Upper lobe of left lung (tissue), 6 donors: ENCODE data around the gene HMGB2. TPM values are rescaled to one million over a fixed set of nuclear protein-coding genes. Genes with fewer than 3 reads are reported as not detected.

ENCODE experiments used
- ATAC-seq, 2 donors: fragments of 200-7000 bp; cut with Tn5 transposase; one replicate each; pipeline ENCODE4 v1.9.1; 2022; ENCODE audit warnings: mild to moderate bottlenecking in 2 of 2, moderate library complexity in 2 of 2; ENCODE audit not compliant: low FRiP score in 2 of 2
- DNase-seq, 2 donors: peaks; one replicate each; pipeline ENCODE4 v3.0.0-alpha.2; 2019 to 2020
- H3K27ac ChIP-seq, 4 donors: fragments of 200-600 bp; sonication (generic); one replicate each; pipeline ENCODE4 v1.5.1; 2016 to 2019
- H3K27me3 ChIP-seq, 4 donors: fragments of 200-600 bp; sonication (generic); one replicate each; pipeline ENCODE4 v1.5.1; 2017 to 2019
- H3K36me3 ChIP-seq, 4 donors: fragments of 200-600 bp; sonication (generic); one replicate each; pipeline ENCODE4 v1.5.1; 2016 to 2019
- H3K4me1 ChIP-seq, 4 donors: fragments of 200-600 bp; sonication (generic); one replicate each; pipeline ENCODE4 v1.5.1; 2018 to 2019
- H3K4me3 ChIP-seq, 4 donors: fragments of 200-600 bp; sonication (generic); one replicate each; pipeline ENCODE4 v1.5.1; 2017 to 2019; ENCODE audit warnings: mild to moderate bottlenecking in 2 of 4, moderate library complexity in 1 of 4
- H3K9me3 ChIP-seq, 4 donors: fragments of 200-600 bp; sonication (generic); one replicate each; pipeline ENCODE4 v1.5.1; 2018 to 2019
- EP300 ChIP-seq, 4 donors: sonication (generic); formaldehyde crosslinking; IDR thresholded peaks; one replicate each; pipeline ENCODE4 v1.5.1; 2017; ENCODE audit warnings: antibody characterized with exemption in 4 of 4, control low read depth in 2 of 4
- POLR2A ChIP-seq, 4 donors: fragments of 450-650 bp; IDR thresholded peaks; one replicate each; pipeline ENCODE4 v1.5.1; 2016 to 2017; ENCODE audit warnings: antibody characterized with exemption in 4 of 4, mild to moderate bottlenecking in 2 of 4
- POLR2AphosphoS5 ChIP-seq, 2 donors: sonication (generic); formaldehyde crosslinking; IDR thresholded peaks; one replicate each; pipeline ENCODE4 v1.5.1; 2017; ENCODE audit warnings: antibody characterized with exemption in 2 of 2
- WGBS, 2 donors: methylation state at CpG; one replicate each; pipeline ENCODE4 v1.1.5; 2017 to 2018; 5-methylcytosine and 5-hydroxymethylcytosine counted together
- total RNA-seq, 6 donors: library from RNA; depleted of rRNA in 4 of 6; stranded (reverse); fragments of >200 nt in 4 of 6; gene quantifications; one replicate each; pipeline versions ENCODE4 v1.1.0 to v1.2.1, GENCODE V29; 2016 to 2021
- TF ChIP-seq, protein P1 (sequence below), 6 experiments: fragments of 450-650 bp in 4 of 6; fragments of 200-600 bp in 2 of 6; sonication (generic) in 2 of 6; IDR thresholded peaks; one replicate each; pipeline ENCODE4 v1.5.1; 2016 to 2019; ENCODE audit warnings: antibody characterized with exemption in 6 of 6
- donor health status: DM: no; HTN: no; CAD: no; lungs with moderate emphysema.
- donor health status: DM: no; HTN: yes; CAD: no; lungs with severe emphysema.

Gene HMGB2
- total RNA-seq, 6 donors from 2014 or later = 37.5 to 72.7 (median 54.8) TPM

DNA sequence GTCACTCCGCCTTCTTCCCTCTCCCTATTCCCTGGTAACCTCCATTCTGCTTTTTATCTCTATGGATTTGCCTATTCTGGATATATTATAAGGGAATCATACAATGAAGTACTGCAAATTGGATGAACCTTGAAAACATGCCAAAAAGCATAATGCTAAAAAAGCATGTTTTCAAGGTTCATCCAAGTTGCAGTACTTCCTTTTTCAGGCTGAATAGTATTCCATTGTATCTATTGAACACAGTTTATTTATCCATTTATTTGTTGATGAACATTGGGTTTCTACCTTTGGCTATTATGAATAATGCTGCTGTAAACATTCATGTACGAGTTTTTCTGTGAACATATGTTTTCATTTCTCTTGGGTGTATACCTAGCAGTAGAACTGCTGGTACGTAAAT lies 45.8 kb upstream of the HMGB2 start:
- Histone ChIP-seq H3K27ac (no peak overlapping the region), H3K4me1 (peaks cover 0 to 3% (median 0%) of the 10 kb centered on the region in 4 donors), H3K27me3 (no peaks in the 10 kb centered on the region), H3K36me3 (no peaks in the 10 kb centered on the region), H3K4me3 (no peak overlapping the region), H3K9me3 (no peaks in the 10 kb centered on the region)
- DNase-seq (no peak), ATAC-seq (no peak)
- 96 to 98% methylated on average over 3 of the region's 3 CpGs for WGBS, 2 donors
- TF ChIP-seq EP300 (IDR thresholded peaks at IDR 0.05) = no peak
- no peak for TF ChIP-seq POLR2A (IDR thresholded peaks at IDR 0.05)
- TF ChIP-seq, protein P1, sequence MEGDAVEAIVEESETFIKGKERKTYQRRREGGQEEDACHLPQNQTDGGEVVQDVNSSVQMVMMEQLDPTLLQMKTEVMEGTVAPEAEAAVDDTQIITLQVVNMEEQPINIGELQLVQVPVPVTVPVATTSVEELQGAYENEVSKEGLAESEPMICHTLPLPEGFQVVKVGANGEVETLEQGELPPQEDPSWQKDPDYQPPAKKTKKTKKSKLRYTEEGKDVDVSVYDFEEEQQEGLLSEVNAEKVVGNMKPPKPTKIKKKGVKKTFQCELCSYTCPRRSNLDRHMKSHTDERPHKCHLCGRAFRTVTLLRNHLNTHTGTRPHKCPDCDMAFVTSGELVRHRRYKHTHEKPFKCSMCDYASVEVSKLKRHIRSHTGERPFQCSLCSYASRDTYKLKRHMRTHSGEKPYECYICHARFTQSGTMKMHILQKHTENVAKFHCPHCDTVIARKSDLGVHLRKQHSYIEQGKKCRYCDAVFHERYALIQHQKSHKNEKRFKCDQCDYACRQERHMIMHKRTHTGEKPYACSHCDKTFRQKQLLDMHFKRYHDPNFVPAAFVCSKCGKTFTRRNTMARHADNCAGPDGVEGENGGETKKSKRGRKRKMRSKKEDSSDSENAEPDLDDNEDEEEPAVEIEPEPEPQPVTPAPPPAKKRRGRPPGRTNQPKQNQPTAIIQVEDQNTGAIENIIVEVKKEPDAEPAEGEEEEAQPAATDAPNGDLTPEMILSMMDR (IDR thresholded peaks at IDR 0.05) = no peak
- no peak for TF ChIP-seq POLR2AphosphoS5 (IDR thresholded peaks at IDR 0.05)

DNA sequence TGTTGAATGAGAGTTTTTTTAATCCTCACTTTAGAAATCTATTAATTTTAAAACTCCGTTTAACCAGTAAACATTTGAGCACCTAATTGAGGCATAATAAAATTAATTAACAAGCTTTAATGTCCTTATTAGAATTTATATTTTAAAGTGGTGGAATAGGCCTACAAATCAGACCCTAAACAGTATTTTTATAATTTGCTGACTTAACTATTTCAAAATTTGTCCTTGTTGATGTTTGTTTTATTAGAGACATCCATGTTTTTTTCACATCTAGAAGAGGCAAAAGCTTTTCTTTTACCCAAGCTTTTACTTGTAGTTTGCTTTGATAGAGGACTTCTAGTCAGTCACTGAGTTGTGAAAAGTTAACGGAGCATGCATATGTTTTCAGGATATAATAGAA lies 40.4 kb upstream of the HMGB2 start:
- Histone ChIP-seq H3K4me3 (no peak overlapping the region), H3K36me3 (peaks cover 0 to 3% (median 0%) of the 10 kb centered on the region in 4 donors), H3K27ac (no peak overlapping the region), H3K9me3 (no peaks in the 10 kb centered on the region), H3K4me1 (peaks cover 5 to 17% (median 12%) of the 10 kb centered on the region in 4 donors), H3K27me3 (no peaks in the 10 kb centered on the region)
- no peak for TF ChIP-seq EP300 (IDR thresholded peaks at IDR 0.05)
- no peak for TF ChIP-seq POLR2AphosphoS5 (IDR thresholded peaks at IDR 0.05)
- ATAC-seq (no peak), DNase-seq (no peak)
- WGBS, 2 donors = 97 to 99% methylated on average over 2 of the region's 2 CpGs

DNA sequence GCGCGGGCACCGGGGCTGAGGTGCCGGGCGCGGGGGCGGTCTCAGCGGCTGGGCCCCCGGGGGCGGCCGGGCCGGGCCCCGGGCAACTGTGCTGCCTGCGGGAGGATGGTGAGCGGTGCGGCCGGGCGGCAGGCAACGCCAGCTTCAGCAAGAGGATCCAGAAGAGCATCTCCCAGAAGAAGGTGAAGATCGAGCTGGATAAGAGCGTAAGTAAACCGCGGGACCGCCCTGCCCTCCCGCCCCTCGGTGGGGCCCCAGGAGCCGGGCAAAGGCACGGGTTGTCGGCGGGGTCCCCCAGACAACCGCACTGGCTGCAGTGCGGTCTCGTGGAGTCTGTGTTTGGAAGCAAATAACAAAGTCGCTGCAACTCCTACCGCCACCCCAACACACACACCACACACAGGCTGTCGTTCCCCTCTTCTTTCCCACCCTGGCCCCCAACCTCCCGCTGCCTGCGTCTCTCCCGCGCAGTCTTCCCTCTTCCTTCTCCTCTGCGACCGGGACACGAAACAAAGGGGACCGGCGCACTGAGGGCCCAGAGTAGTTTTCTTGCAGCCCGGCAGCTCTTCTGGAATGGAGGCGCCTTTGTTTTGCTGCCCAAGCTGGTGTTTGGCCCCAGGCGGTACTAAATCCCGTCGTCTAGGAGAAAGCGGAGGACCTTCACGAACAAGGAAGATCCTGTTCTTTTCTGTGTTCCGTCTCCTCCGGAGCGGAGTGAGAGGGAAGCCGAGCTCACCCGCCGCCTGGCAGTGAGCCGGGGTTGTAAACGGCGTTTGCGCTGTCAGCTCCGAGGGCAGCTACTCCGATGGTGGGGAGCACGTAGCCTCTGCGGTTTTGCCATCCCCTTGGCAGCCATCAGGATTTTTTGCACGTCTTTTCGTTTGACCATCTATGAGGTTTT lies 37.4 kb upstream of the HMGB2 start:
- TF ChIP-seq, protein P1 (IDR thresholded peaks at IDR 0.05) = peak in 1 of 6 experiments; percentile 10
- TF ChIP-seq POLR2AphosphoS5 (IDR thresholded peaks at IDR 0.05) = peak in 1 of 2 donors; percentile 46
- no peak for TF ChIP-seq EP300 (IDR thresholded peaks at IDR 0.05)
- TF ChIP-seq POLR2A (IDR thresholded peaks at IDR 0.05) = peak in 2 of 4 donors; percentile 23 to 54
- 1% methylated on average over 32 to 53 of the region's 68 CpGs for WGBS, 2 donors
- no peaks in the 10 kb centered on the region for H3K27me3 ChIP-seq
- peak overlapping the region; percentile 90 to 97 (median 92) for H3K27ac ChIP-seq
- H3K4me3 ChIP-seq = peak overlapping the region; percentile 73 to 94 (median 90)
- DNase-seq (peak; percentile 55 to 91), ATAC-seq (peak in 1 of 2 donors; percentile 56)
- peaks cover 8 to 31% (median 17%) of the 10 kb centered on the region in 4 donors for H3K4me1 ChIP-seq
- peaks cover 0 to 3% (median 0%) of the 10 kb centered on the region in 4 donors for H3K36me3 ChIP-seq
- no peaks in the 10 kb centered on the region for H3K9me3 ChIP-seq

DNA sequence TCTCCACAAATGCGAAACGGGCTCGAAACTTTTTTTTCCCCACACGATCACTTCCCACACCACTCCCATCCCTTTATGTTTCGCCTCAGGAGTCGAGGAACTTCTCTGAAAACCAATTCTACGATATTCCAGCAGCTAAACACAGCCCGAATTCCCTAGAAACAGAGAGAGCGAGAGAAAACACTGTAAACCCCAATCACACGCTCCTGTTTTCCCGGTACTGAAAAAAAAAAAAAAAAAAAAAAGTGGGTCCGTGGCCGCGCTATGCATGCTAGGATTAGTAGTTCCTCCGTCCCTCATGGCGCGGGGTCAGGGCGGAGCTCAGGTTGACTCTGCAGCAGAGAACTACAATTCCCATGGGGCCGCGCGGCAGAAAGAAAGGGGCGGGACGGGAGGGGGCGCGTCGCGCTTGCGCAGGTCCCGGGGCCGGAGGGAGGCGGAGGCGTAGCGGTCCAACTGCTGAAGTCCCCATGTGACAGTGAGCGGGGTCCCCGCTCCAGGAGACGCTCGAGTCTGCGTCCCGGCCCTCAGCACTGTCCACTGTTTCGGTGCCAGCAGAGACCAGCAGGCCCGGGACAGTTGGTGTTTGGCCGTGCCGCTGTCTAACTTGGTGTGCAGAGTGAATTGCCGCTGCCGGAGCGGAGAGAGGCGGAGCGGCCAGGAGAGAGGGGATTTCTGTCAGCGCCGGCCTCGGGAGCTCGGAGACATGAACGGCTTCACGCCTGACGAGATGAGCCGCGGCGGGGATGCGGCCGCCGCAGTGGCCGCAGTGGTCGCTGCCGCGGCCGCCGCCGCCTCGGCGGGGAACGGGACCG lies 36.5 kb upstream of the HMGB2 start, which contains the start of gene SAP30:
TSS of gene SAP30 (plus strand) at position 478 of the 815 bp plus-strand sequence. CDS start at position 707, 229 bp downstream.
- Histone ChIP-seq H3K4me1 (peaks cover 8 to 31% (median 16%) of the 10 kb centered on the region in 4 donors), H3K27me3 (no peaks in the 10 kb centered on the region), H3K4me3 (peak within 1 kb of the TSS; percentile 73 to 94 (median 90)), H3K27ac (peak within 1 kb of the TSS; percentile 90 to 97 (median 92)), H3K36me3 (peaks cover 0 to 3% (median 0%) of the 10 kb centered on the region in 4 donors), H3K9me3 (no peaks in the 10 kb centered on the region)
- 0 to 1% methylated on average over 42 to 43 of the region's 72 CpGs for WGBS, 2 donors
- DNase-seq = peak; percentile 96 to 98
- peak; percentile 89 to 99 for TF ChIP-seq POLR2AphosphoS5 (IDR thresholded peaks at IDR 0.05)
- TF ChIP-seq EP300 (IDR thresholded peaks at IDR 0.05) = no peak
- TF ChIP-seq, protein P1 (IDR thresholded peaks at IDR 0.05) = peak in 2 of 6 experiments; percentile 8 to 12
- TF ChIP-seq POLR2A (IDR thresholded peaks at IDR 0.05) = peak; percentile 70 to 99 (median 88)
- peak; percentile 97 to 100 for ATAC-seq
